ENCODE results near the gene SOX1.

Gene SOX1

GRCh38 chr13:112113348-112113747 lies 46.4 kb downstream of the SOX1 start:
- Mint-ChIP-seq H3K9me3 (no peaks in the 10 kb centered on the region), H3K4me3 (no peak overlapping the region), H3K4me1 (no peaks in the 10 kb centered on the region), H3K36me3 (no peaks in the 10 kb centered on the region), H3K27me3 (peaks cover 42 to 75% of the 10 kb centered on the region in 2 donors), H3K27ac (no peak overlapping the region)
- ATAC-seq (replicated peaks) (no peak), DNase-seq (no peak)

DNA sequence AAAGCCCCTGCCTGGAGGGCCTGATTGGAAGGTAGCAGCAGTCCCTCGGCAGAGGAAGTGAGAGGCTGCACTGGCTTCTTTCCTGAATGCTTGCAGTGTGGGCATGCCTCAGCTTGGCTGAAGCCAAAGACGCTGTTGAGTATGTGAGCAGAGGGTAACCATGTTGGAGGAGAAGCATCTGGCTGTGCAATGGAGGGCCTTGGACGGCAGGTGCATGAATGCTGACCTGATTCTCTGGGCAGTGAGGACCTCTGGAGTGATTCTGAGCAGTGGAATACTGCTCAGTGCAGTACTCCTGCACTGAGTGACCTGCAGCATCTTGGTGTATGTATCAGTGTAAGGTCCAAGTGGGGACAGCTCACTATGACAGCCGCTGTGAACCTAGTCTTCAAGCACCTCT lies 46.9 kb downstream of the SOX1 start:
- Mint-ChIP-seq H3K27me3 (peaks cover 37 to 70% of the 10 kb centered on the region in 2 donors), H3K27ac (no peak overlapping the region), H3K36me3 (no peaks in the 10 kb centered on the region), H3K9me3 (no peaks in the 10 kb centered on the region), H3K4me3 (no peak overlapping the region), H3K4me1 (no peaks in the 10 kb centered on the region)
- no peak for DNase-seq
- no peak for ATAC-seq (replicated peaks)

DNA sequence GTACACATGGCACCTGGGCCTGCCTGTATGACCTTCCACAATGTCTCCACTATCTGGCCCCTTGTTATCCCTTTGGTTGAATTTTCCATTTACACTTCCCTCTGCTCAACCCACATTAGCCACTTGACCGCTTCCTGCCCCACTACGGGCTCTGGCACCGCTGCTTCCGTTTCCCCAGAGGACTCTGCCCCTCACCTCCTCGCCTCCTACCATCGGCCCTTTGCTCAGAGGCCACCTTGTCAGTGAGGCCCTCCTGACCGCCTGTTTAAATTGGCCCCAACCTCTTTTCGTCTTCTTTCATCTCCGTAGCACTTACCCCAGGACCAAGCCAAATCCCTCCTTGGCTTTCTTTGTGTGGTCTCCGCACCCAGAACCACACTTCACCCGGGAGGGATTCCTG lies 47.4 kb downstream of the SOX1 start:
- Mint-ChIP-seq H3K27me3 (peaks cover 37 to 69% of the 10 kb centered on the region in 2 donors), H3K27ac (no peak overlapping the region)
- no peak for DNase-seq

GRCh38 chr13:112115403-112116091 lies 48.6 kb downstream of the SOX1 start:
- DNase-seq (no peak), ATAC-seq (replicated peaks) (no peak)
- Mint-ChIP-seq H3K36me3 (no peaks in the 10 kb centered on the region), H3K27me3 (peaks cover 36 to 63% of the 10 kb centered on the region in 2 donors), H3K27ac (no peak overlapping the region), H3K4me1 (no peaks in the 10 kb centered on the region), H3K4me3 (no peak overlapping the region), H3K9me3 (no peaks in the 10 kb centered on the region)

More for the DNA sequence above, 47.4 kb downstream of the SOX1 start:
- H3K4me3 Mint-ChIP-seq = no peak overlapping the region
- no peaks in the 10 kb centered on the region for H3K4me1 Mint-ChIP-seq
- no peaks in the 10 kb centered on the region for H3K9me3 Mint-ChIP-seq
- no peak for ATAC-seq (replicated peaks)
- no peaks in the 10 kb centered on the region for H3K36me3 Mint-ChIP-seq

- H3K27me3 Mint-ChIP-seq = peaks cover 36 to 57% of the 10 kb centered on the region in 2 donors
- ATAC-seq (replicated peaks) (no peak), DNase-seq (no peak)
- H3K4me3 Mint-ChIP-seq = no peak overlapping the region
- H3K9me3 Mint-ChIP-seq = no peaks in the 10 kb centered on the region
- no peaks in the 10 kb centered on the region for H3K4me1 Mint-ChIP-seq
- H3K36me3 Mint-ChIP-seq = no peaks in the 10 kb centered on the region
- H3K27ac Mint-ChIP-seq = no peak overlapping the region
Measured at GRCh38 chr13:112116187-112116950, 49.4 kb downstream of the SOX1 start.

- no peaks in the 10 kb centered on the region for H3K4me1 Mint-ChIP-seq
- H3K36me3 Mint-ChIP-seq = no peaks in the 10 kb centered on the region
- ATAC-seq (replicated peaks) (no peak), DNase-seq (no peak)
- peaks cover 36 to 55% of the 10 kb centered on the region in 2 donors for H3K27me3 Mint-ChIP-seq
- H3K4me3 Mint-ChIP-seq = no peak overlapping the region
- H3K9me3 Mint-ChIP-seq = no peaks in the 10 kb centered on the region
- no peak overlapping the region for H3K27ac Mint-ChIP-seq
Measured at GRCh38 chr13:112117258-112117954, 50.5 kb downstream of the SOX1 start.

DNA sequence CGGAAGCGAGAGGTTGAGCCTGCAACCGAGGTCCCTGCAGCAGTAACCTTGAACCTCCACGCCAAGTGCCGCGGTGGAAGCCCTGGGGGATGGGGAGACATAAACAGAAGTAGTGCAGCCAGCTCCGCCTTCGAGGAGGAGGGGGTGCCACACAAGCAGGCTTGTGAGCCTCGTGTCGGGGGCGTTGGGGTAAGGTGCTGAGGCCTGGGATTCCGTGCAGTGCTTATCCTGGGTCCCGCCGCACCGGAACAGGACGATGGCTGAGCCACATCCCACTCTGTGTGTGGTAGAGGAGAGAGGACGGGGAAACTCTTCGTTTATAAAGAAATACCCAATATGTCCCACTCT lies 51.0 kb downstream of the SOX1 start:
- H3K36me3 Mint-ChIP-seq = no peaks in the 10 kb centered on the region
- ATAC-seq (replicated peaks) (no peak), DNase-seq (no peak)
- H3K27me3 Mint-ChIP-seq = peaks cover 31 to 52% of the 10 kb centered on the region in 2 donors
- H3K9me3 Mint-ChIP-seq = no peaks in the 10 kb centered on the region
- no peak overlapping the region for H3K4me3 Mint-ChIP-seq
- H3K27ac Mint-ChIP-seq = no peak overlapping the region
- H3K4me1 Mint-ChIP-seq = no peaks in the 10 kb centered on the region

- ATAC-seq (replicated peaks) = no peak
- DNase-seq = no peak
- H3K27me3 Mint-ChIP-seq = peaks cover 30 to 48% of the 10 kb centered on the region in 2 donors
- H3K4me3 Mint-ChIP-seq = no peak overlapping the region
- H3K36me3 Mint-ChIP-seq = no peaks in the 10 kb centered on the region
- H3K27ac Mint-ChIP-seq = no peak overlapping the region
- no peaks in the 10 kb centered on the region for H3K4me1 Mint-ChIP-seq
- no peaks in the 10 kb centered on the region for H3K9me3 Mint-ChIP-seq
Measured at GRCh38 chr13:112118451-112119064, 51.6 kb downstream of the SOX1 start.

DNA sequence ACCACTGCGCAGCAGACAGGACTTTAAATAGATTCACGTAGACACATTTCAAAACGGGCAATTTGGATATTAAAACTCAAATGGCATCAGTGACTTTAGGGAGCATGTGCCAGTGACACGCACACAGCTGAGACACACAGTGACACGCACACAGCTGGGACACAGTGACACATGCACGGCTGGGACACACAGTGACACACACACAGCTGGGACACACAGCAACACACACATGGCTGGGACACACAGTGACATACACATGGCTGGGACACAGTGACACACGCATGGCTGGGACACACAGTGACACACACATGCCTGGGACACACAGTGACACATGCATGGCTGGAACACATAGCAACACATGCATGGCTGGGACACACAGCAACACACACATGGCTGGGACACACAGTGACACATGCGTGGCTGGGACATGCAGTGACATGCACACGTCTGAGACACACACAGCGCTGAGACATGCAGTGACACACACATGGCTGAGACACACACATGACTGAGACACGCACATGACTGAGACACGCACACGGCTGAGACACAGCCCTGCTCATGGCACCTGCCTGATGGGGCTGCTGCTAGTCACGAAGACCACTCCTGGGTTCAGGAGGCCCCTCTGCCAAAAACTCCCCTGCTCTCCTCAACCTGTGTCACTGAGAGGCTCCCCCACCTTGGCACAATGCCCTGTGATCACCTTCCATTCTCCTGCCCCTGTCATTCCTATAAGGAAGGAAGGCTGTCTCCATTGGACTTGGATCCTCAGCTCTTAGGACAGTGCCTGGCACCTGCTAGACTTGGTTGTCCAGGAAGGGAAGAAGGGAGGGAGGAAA lies 52.5 kb downstream of the SOX1 start:
- no peaks in the 10 kb centered on the region for H3K36me3 Mint-ChIP-seq
- peaks cover 25 to 39% of the 10 kb centered on the region in 2 donors for H3K27me3 Mint-ChIP-seq
- no peak overlapping the region for H3K4me3 Mint-ChIP-seq
- H3K4me1 Mint-ChIP-seq = no peaks in the 10 kb centered on the region
- H3K9me3 Mint-ChIP-seq = no peaks in the 10 kb centered on the region
- no peak for ATAC-seq (replicated peaks)
- no peak overlapping the region for H3K27ac Mint-ChIP-seq
- DNase-seq = no peak

DNA sequence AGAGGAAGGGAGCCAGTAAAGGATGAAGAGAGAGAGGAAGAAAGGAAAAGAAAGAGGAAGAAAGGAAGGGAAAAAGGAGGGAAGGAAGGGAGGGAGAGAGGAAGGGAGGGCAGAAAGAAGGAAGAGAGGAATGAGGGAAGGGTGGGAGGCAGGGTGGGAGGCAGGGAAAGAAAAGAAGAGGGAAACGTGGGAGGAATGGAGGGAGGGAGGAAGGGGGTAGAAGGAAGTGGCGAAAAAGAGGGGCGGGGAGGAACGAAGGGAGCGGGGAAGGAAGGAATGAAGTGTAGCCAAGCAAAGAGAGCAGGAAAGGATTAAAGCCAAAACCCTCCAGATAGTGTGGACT lies 53.1 kb downstream of the SOX1 start:
- H3K27ac Mint-ChIP-seq = no peak overlapping the region
- H3K4me3 Mint-ChIP-seq = no peak overlapping the region
- no peaks in the 10 kb centered on the region for H3K9me3 Mint-ChIP-seq
- H3K36me3 Mint-ChIP-seq = no peaks in the 10 kb centered on the region
- ATAC-seq (replicated peaks) (no peak), DNase-seq (no peak)
- H3K27me3 Mint-ChIP-seq = peaks cover 19 to 33% of the 10 kb centered on the region in 2 donors
- no peaks in the 10 kb centered on the region for H3K4me1 Mint-ChIP-seq

All from stimulated activated naive B cell treated with anti-CD40 and anti-IgM and Interleukin-4, amounts not matched to agents 10 μg/mL and 1 μg/mL and 100 μg/mL, for 72 hours (primary cell).